ENCODE results near the gene HSFX3.

- TF ChIP-seq CTCF (conservative IDR thresholded peaks at IDR 0.05; ENCODE audit: low read depth, low read length), result no peak
- TF ChIP-seq EZH2 (IDR thresholded peaks at IDR 0.05; ENCODE audit: borderline replicate concordance, low read depth, low read length, poor library complexity, severe bottlenecking), result no peak
Observed at GRCh38 chrX:149563359-149563758, 13.6 kb upstream of the HSFX3 start.
